HepG2 (cell line): ENCODE data around the gene EMP2. TPM values are rescaled to one million over a fixed set of nuclear protein-coding genes. Genes with fewer than 3 reads are reported as not detected.

Experiments used
- CBX1 ChIP-seq: IDR thresholded peaks from one replicate; pipeline ENCODE4 v1.6.1; 2016; ENCODE audit warnings: antibody characterized with exemption, low read depth
- CHD2 ChIP-seq: IDR thresholded peaks from 2 replicates; pipeline ENCODE4 v1.6.1; 2011; ENCODE audit warnings: low read depth, low read length, improper control_type of control experiment
- GATA4 ChIP-seq: sonication (generic); IDR thresholded peaks from 2 replicates; pipeline ENCODE4 v1.6.1; 2016; ENCODE audit warnings: antibody characterized with exemption, low read depth, borderline replicate concordance
- HDAC1 ChIP-seq: sonication (generic); formaldehyde crosslinking; IDR thresholded peaks from 2 replicates; pipeline ENCODE4 v1.5.1; 2020; ENCODE audit warnings: mild to moderate bottlenecking, missing genetic modification reagents
- HOXD1 ChIP-seq: sonication (generic); formaldehyde crosslinking; IDR thresholded peaks from 2 replicates; pipeline ENCODE4 v1.5.0; 2020; ENCODE audit warnings: missing genetic modification reagents
- NFATC3 ChIP-seq: sonication (generic); formaldehyde crosslinking; IDR thresholded peaks from 2 replicates; pipeline ENCODE4 v1.5.1; 2020; ENCODE audit warnings: mild to moderate bottlenecking, missing genetic modification reagents
- NR1H2 ChIP-seq: sonication (generic); formaldehyde crosslinking; IDR thresholded peaks from 2 replicates; pipeline ENCODE4 v1.8.1; 2022; ENCODE audit warnings: low read depth, missing genetic modification reagents, borderline replicate concordance
- PRDM15 ChIP-seq: sonication (generic); formaldehyde crosslinking; IDR thresholded peaks from 2 replicates; pipeline ENCODE4 v1.4.0; 2020; ENCODE audit warnings: missing genetic modification reagents
- TEAD3 ChIP-seq: optimal IDR thresholded peaks from 2 replicates; pipeline ENCODE3; 2016; ENCODE audit warnings: borderline replicate concordance
- ZC3H4 ChIP-seq: sonication (generic); formaldehyde crosslinking; IDR thresholded peaks from 2 replicates; pipeline ENCODE4 v1.4.0; 2020; ENCODE audit warnings: missing genetic modification reagents, borderline replicate concordance
- ZMYM2 ChIP-seq: sonication (generic); formaldehyde crosslinking; IDR thresholded peaks from 2 replicates; pipeline ENCODE4 v1.8.0; 2022; ENCODE audit warnings: mild to moderate bottlenecking, missing genetic modification reagents
- ZMYM3 ChIP-seq: sonication (generic); formaldehyde crosslinking; IDR thresholded peaks from 2 replicates; pipeline ENCODE4 v1.5.1; 2020; ENCODE audit warnings: mild to moderate bottlenecking, missing genetic modification reagents
- ZNF17 ChIP-seq: sonication (generic); formaldehyde crosslinking; IDR thresholded peaks from 2 replicates; pipeline ENCODE4 v1.5.0; 2020; ENCODE audit warnings: mild to moderate bottlenecking, missing genetic modification reagents
- ZNF33B ChIP-seq: sonication (generic); formaldehyde crosslinking; IDR thresholded peaks from 2 replicates; pipeline ENCODE4 v1.5.1; 2020; ENCODE audit warnings: mild to moderate bottlenecking, missing genetic modification reagents
- ZNF484 ChIP-seq: sonication (generic); formaldehyde crosslinking; IDR thresholded peaks from 2 replicates; pipeline ENCODE4 v1.5.1; 2020; ENCODE audit warnings: mild to moderate bottlenecking, low read depth, missing genetic modification reagents, borderline replicate concordance
- ZNF562 ChIP-seq: sonication (generic); formaldehyde crosslinking; IDR thresholded peaks from 2 replicates; pipeline ENCODE4 v1.8.0; 2022; ENCODE audit warnings: missing genetic modification reagents, borderline replicate concordance
- ZNF615 ChIP-seq: sonication (generic); formaldehyde crosslinking; IDR thresholded peaks from 2 replicates; pipeline ENCODE4 v1.5.0; 2020; ENCODE audit warnings: mild to moderate bottlenecking, missing genetic modification reagents, borderline replicate concordance
- ZNF841 ChIP-seq: sonication (generic); formaldehyde crosslinking; IDR thresholded peaks from 2 replicates; pipeline ENCODE4 v1.8.1; 2023; ENCODE audit warnings: missing genetic modification reagents, borderline replicate concordance
- ZNF878 ChIP-seq: sonication (generic); formaldehyde crosslinking; IDR thresholded peaks from 2 replicates; pipeline ENCODE4 v1.8.1; 2023; ENCODE audit warnings: mild to moderate bottlenecking, missing genetic modification reagents, moderate library complexity
- polyA plus RNA-seq, 8 experiments: library from polyadenylated mRNA; depleted of rRNA in 3 of 8; stranded (reverse) in 7 of 8; unstranded in 1 of 8; fragments of >200 nt; fragmentation: Illumina TruSeq in 4 of 8; extraction: Trizol in 4 of 8; gene quantifications; 2 replicates each; pipeline versions ENCODE4 v1.2.1 to v1.2.3, GENCODE V29; 2011 to 2016; ENCODE audit warnings: low read depth in 4 of 8, missing spikeins in 1 of 8, mixed read lengths in 1 of 8; ENCODE audit not compliant: insufficient read depth in 1 of 8
- total RNA-seq, 5 experiments: library from RNA; depleted of rRNA; stranded (reverse); fragments of >200 nt; fragmentation: Illumina TruSeq; extraction: Trizol; gene quantifications; 2 replicates each; pipeline ENCODE4 v1.2.3, GENCODE V29; 2016; ENCODE audit warnings: low read depth in 1 of 5
- TF ChIP-seq, protein P1 (sequence below): conservative IDR thresholded peaks from 2 replicates; pipeline ENCODE4 v1.6.1; 2018; ENCODE audit warnings: missing genetic modification reagents
- TF ChIP-seq, protein P2 (sequence below): sonication (generic); formaldehyde crosslinking; IDR thresholded peaks from 2 replicates; pipeline ENCODE4 v1.4.0; 2020; ENCODE audit warnings: missing genetic modification reagents

The EMP2 gene
- total and polyA plus RNA-seq, 2 of the 13 experiments (the other 11 are each of a cell fraction or from before 2014, with no cell fraction given) = 24.6 to 91.2 TPM

DNA sequence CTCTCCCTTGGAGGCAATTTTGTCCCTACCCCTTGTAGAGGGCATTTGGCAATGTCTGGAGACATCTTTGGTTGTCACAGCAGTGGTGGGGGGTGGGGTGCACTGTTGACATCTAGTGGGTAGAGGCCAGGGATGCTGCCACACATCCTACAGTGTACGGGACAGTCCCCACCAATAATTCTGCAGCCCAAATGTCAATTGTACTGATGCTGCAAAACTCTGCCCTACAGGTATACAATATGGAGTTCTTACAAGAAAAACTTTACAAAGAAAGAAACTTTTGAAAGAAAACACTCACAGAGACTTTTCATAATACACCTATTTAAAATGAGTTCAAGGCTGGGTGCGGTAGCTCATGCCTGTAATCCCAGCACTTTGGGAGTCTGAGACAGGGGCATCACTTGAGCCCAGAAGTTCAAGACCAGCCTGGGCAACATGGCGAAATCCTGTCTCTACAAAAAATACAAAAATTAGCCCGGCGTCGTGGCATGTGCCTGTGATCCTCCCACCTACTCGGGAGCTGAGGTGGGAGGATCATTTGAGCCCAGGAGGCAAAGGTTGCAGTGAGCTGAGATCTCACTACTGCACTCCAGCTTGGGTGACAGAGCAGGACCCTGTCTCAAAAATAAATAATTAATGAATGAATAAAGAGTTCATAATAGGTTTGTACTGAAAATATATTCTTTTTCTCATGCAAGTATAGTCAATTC is 59.4 kb downstream of the EMP2 start (continued):
- no peak for TF ChIP-seq ZNF17
- TF ChIP-seq, protein P1, sequence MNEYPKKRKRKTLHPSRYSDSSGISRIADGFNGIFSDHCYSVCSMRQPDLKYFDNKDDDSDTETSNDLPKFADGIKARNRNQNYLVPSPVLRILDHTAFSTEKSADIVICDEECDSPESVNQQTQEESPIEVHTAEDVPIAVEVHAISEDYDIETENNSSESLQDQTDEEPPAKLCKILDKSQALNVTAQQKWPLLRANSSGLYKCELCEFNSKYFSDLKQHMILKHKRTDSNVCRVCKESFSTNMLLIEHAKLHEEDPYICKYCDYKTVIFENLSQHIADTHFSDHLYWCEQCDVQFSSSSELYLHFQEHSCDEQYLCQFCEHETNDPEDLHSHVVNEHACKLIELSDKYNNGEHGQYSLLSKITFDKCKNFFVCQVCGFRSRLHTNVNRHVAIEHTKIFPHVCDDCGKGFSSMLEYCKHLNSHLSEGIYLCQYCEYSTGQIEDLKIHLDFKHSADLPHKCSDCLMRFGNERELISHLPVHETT (CRISPR knock-in tag) = no peak
- TF ChIP-seq ZNF484 (CRISPR knock-in tag) = no peak
- no peak for TF ChIP-seq ZNF841 (CRISPR knock-in tag)
- TF ChIP-seq ZNF562 = no peak
- 0 out of 2 replicates have a peak, but pooled peaks have one; percentile 14 for TF ChIP-seq HOXD1 (CRISPR knock-in tag)
- TF ChIP-seq NR1H2 (CRISPR knock-in tag) = no peak
- no peak for TF ChIP-seq CHD2
- no peak for TF ChIP-seq ZMYM2 (CRISPR knock-in tag)
- no peak for TF ChIP-seq CBX1
- TF ChIP-seq PRDM15 (CRISPR knock-in tag) = no peak
- TF ChIP-seq ZNF33B (CRISPR knock-in tag) = no peak
- TF ChIP-seq ZC3H4 (CRISPR knock-in tag) = no peak
- no peak for TF ChIP-seq TEAD3 (CRISPR knock-in tag)
- TF ChIP-seq, protein P2, sequence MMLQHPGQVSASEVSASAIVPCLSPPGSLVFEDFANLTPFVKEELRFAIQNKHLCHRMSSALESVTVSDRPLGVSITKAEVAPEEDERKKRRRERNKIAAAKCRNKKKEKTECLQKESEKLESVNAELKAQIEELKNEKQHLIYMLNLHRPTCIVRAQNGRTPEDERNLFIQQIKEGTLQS (CRISPR knock-in tag) = no peak
- no peak for TF ChIP-seq NFATC3 (CRISPR knock-in tag)
- no peak for TF ChIP-seq GATA4
- TF ChIP-seq HDAC1 (CRISPR knock-in tag) = no peak
- no peak for TF ChIP-seq ZNF878
- 0 out of 2 replicates have a peak, but pooled peaks have one; percentile 11 for TF ChIP-seq ZMYM3
- no peak for TF ChIP-seq ZNF615 (CRISPR knock-in tag)
